Tibial nerve (tissue), 3 donors: ENCODE measurements around the gene MSI2.

Experiments
- CTCF ChIP-seq, 5 experiments: fragments of 200-600 bp in 3 of 5; fragments of 450-650 bp in 2 of 5; sonication (generic) in 3 of 5; IDR thresholded peaks; one replicate each; pipeline ENCODE4 v1.5.1; 2016 to 2019; ENCODE audit warnings: antibody characterized with exemption in 5 of 5, mild to moderate bottlenecking in 3 of 5, moderate library complexity in 2 of 5
- POLR2A ChIP-seq, 2 donors: fragments of 450-650 bp; IDR thresholded peaks; one replicate each; pipeline ENCODE4 v1.6.1; 2017; ENCODE audit warnings: antibody characterized with exemption in 2 of 2, mild to moderate bottlenecking in 2 of 2, moderate library complexity in 2 of 2

GRCh38 chr17:57537524-57538410 is 281.4 kb downstream of the MSI2 start:
- TF ChIP-seq CTCF (IDR thresholded peaks at IDR 0.05) (no peak), POLR2A (IDR thresholded peaks at IDR 0.05) (no peak)
